ENCODE measurements around the gene UBE2F.

GRCh38 chr2:238040918-238041317 lies 74.1 kb downstream of the UBE2F start:
- no peak for TF ChIP-seq CTCF (conservative IDR thresholded peaks at IDR 0.05; ENCODE audit: low read length)
- TF ChIP-seq EZH2phosphoT487 (IDR thresholded peaks at IDR 0.05; ENCODE audit: borderline replicate concordance, low read depth, low read length): no peak
